Erythroblast (primary cell): ENCODE data around the gene NTN5.

ENCODE experiments used
- GATA1 ChIP-seq: IDR thresholded peaks from 2 replicates; pipeline ENCODE4 v1.6.1; 2011; ENCODE audit warnings: low read depth, mild to moderate bottlenecking, control low read depth, low read length, moderate library complexity
- POLR2A ChIP-seq: IDR thresholded peaks from 2 replicates; pipeline ENCODE4 v1.6.1; 2011; ENCODE audit warnings: mild to moderate bottlenecking, low read length

DNA sequence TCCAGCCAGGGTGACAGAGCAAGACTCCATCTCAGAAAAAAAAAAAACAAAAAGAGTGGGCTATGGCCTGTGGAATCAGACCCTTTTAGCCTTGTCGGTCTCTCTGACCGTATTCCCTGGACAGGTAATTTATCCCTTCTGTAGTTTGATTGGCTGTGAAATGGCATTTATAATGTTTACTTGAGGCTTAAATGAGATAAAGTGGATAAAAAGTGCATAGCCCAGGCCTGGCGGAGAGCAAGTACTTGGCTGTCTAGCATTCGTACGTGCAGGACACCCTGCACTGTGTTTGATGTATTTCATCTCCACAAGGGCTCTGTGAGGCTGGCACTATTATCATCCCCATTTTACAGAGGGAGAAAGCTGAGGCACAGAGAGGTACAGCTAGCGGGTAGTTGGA, 7.0 kb downstream of the NTN5 start:
- no peak for TF ChIP-seq POLR2A
- TF ChIP-seq GATA1 = no peak
